Measurements from ENCODE around the gene RIN3. TPM values are rescaled to one million over a fixed set of nuclear protein-coding genes. Genes with fewer than 3 reads are reported as not detected.
A peak's percentile ranks its signal among the peaks of the same experiment; 100 is the strongest.

The RIN3 gene
- total and polyA plus RNA-seq, 3 donors from 2014 or later = 25.9 to 56.2 (median 49.8) TPM

GRCh38 chr14:92595267-92595666, 81.7 kb downstream of the RIN3 start:
- H3K27ac ChIP-seq = no peak overlapping the region
- H3K9me3 ChIP-seq = no peaks in the 10 kb centered on the region
- no peaks in the 10 kb centered on the region for H3K27me3 ChIP-seq
- no peaks in the 10 kb centered on the region for H3K36me3 ChIP-seq (ENCODE audit: low read depth, missing control alignments)
- intact Hi-C loops (cut with DNase I; ENCODE audit: low total_unique reads) = no loop called here
- DNase-seq = peak; percentile 4
- 96 to 98% methylated on average over 3 of the region's 3 CpGs for WGBS, 2 donors
- no peak for TF ChIP-seq CTCF (IDR thresholded peaks at IDR 0.05)
- TF ChIP-seq POLR2A (IDR thresholded peaks at IDR 0.05) = no peak
- no peaks in the 10 kb centered on the region for H3K4me1 ChIP-seq
- H3K4me3 ChIP-seq = no peak overlapping the region

DNA sequence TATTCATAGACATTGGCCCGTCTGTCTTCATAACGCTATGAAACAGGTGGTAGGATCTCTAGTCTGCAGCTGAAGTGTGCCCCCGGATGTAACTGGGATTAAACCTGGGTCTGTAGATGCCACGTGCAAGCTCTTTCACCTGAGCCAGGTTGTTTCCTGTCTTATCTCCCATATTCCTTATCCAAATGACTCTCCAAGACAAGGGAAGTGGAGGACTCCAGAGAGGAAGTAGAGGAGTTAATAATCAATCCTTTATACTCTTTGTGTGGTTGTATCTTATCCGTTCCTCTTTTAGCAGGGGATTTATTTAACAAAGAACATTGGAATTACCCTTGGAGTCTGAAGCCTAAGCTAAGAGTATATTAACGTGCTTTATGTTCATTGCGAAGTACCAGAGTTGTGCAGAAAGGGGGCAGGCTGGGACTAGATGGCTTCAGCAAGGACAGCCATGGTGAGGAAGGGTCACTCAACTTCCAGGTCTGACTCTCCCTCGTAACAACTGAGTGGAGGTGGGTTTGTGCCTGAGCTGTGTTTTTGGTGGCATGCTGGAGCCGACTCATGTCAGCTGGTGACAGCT, 82.8 kb downstream of the RIN3 start:
- Histone ChIP-seq H3K4me1 (no peaks in the 10 kb centered on the region), H3K27ac (no peak overlapping the region), H3K9me3 (no peaks in the 10 kb centered on the region), H3K36me3 (ENCODE audit: low read depth, missing control alignments) (no peaks in the 10 kb centered on the region), H3K27me3 (no peaks in the 10 kb centered on the region), H3K4me3 (no peak overlapping the region)
- intact Hi-C loops (cut with DNase I; ENCODE audit: low total_unique reads) = no loop called here
- TF ChIP-seq POLR2A (IDR thresholded peaks at IDR 0.05) (no peak), CTCF (IDR thresholded peaks at IDR 0.05) (no peak)
- 88 to 94% methylated on average over 9 of the region's 9 CpGs for WGBS, 2 donors
- no peak for DNase-seq

DNA sequence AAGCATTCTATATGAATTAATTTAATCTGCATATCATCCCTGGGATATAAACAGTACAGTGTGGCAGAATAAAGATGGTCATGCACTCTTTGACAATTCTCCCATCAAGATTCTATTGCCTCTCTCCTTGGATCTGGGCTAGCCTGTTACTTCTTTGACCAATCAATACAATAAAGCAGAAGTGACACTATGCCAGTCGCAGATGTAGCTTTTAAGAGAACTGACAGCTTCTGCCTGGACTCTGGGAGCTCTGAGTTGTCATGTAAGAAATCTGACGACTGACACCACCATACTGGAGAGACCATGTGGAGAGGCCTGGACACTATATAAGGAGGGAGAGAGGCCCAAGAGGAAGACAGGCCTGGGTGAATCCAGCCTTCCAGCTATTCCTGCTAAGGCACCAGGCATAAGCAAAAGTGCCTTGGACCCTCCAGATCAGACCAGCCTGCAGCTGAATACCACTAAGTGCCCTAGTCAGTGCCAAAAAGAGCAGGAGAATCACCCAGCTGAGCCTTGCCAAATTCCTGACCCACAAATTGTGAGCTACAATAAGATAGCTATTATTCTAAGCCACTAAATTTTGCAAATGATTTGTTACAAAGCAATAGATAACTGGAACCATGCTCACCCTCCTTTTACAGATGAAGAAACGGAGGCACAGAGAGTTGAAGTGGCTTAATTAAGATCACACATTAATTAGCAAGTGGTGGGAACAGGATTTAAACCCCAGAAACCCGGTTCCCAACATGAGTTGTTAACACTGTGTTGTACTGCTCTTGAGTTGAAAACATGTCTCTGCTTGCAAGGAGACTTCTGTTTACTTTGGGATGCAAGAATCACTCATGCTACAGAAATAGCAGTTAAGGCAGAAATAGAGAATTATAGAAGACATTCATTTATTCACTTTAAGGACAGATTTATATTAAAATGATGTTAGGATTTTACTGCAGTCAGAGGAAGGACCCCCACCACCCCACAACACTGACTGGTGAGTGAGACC, 84.6 kb downstream of the RIN3 start:
- no peak overlapping the region for H3K4me3 ChIP-seq
- no peak for DNase-seq
- TF ChIP-seq CTCF (IDR thresholded peaks at IDR 0.05) (no peak), POLR2A (IDR thresholded peaks at IDR 0.05) (no peak)
- H3K27me3 ChIP-seq = no peaks in the 10 kb centered on the region
- no peaks in the 10 kb centered on the region for H3K9me3 ChIP-seq
- 79 to 83% methylated on average over 4 of the region's 4 CpGs for WGBS, 2 donors
- H3K36me3 ChIP-seq (ENCODE audit: low read depth, missing control alignments) = no peaks in the 10 kb centered on the region
- H3K27ac ChIP-seq = no peak overlapping the region
- peaks cover 5% of the 10 kb centered on the region for H3K4me1 ChIP-seq
- intact Hi-C loops (cut with DNase I; ENCODE audit: low total_unique reads) = no loop called here

DNA sequence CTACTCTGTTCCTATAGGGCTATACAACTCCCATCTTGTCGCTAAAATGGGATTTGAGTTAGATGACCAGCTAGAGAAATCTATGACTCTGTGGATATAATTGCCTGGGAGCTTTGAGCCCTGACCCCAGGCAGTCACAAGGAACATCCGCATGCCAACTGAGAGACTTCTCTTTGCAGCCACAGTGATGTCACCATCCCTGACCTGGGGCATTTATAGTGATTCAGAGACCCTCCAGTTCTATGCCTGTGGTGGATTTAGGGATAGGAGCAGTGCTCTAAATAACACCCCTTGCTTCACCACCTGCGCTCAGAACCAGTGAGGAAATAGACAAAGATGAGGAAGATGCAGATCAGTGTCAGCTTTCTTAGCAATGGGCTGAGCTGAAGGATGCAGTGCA, 86.2 kb downstream of the RIN3 start:
- Histone ChIP-seq H3K9me3 (no peaks in the 10 kb centered on the region), H3K27ac (no peak overlapping the region), H3K27me3 (no peaks in the 10 kb centered on the region), H3K36me3 (ENCODE audit: low read depth, missing control alignments) (no peaks in the 10 kb centered on the region), H3K4me1 (peaks cover 5% of the 10 kb centered on the region), H3K4me3 (no peak overlapping the region)
- no peak for TF ChIP-seq POLR2A (IDR thresholded peaks at IDR 0.05)
- TF ChIP-seq CTCF (IDR thresholded peaks at IDR 0.05) = no peak
- intact Hi-C loops (cut with DNase I; ENCODE audit: low total_unique reads) = no loop called here
- no peak for DNase-seq
- WGBS, 2 donors = 89 to 95% methylated on average over 3 of the region's 3 CpGs

All from testis (tissue), 3 donors.